Spleen (tissue), 13 donors: Measurements from ENCODE around the gene OGDH. TPM values are rescaled to one million over a fixed set of nuclear protein-coding genes. Genes with fewer than 3 reads are reported as not detected.

Experiments
- DNase-seq: peaks from one replicate; pipeline ENCODE4 v3.0.0-alpha.2; 2020
- H3K27ac ChIP-seq, 8 donors: fragments of 200-600 bp; sonication (generic) in 7 of 8; 1 replicate in 4 of 8; 2 replicates in 4 of 8; pipeline versions ENCODE4 v1.5.0 to v1.8.0; 2016 to 2021; ENCODE audit warnings: inconsistent platforms in 4 of 8, mild to moderate bottlenecking in 4 of 8, moderate library complexity in 1 of 8
- H3K27me3 ChIP-seq, 7 donors: fragments of 200-600 bp; sonication (generic) in 6 of 7; replicated peaks in 1 of 7; 1 replicate in 4 of 7; 2 replicates in 3 of 7; pipeline versions ENCODE4 v1.5.0 to v1.8.0; 2016 to 2021; ENCODE audit warnings: inconsistent platforms in 3 of 7, mild to moderate bottlenecking in 1 of 7
- H3K36me3 ChIP-seq, 6 donors: fragments of 200-600 bp; sonication (generic) in 5 of 6; 1 replicate in 4 of 6; 2 replicates in 2 of 6; pipeline versions ENCODE4 v1.5.0 to v1.8.0; 2016 to 2021; ENCODE audit warnings: inconsistent platforms in 2 of 6
- H3K4me1 ChIP-seq, 6 donors: fragments of 200-600 bp; sonication (generic) in 5 of 6; 1 replicate in 3 of 6; 2 replicates in 3 of 6; pipeline versions ENCODE4 v1.5.0 to v1.8.0; 2016 to 2021; ENCODE audit warnings: inconsistent platforms in 3 of 6
- H3K4me3 ChIP-seq, 8 donors: fragments of 200-600 bp; sonication (generic) in 7 of 8; 1 replicate in 4 of 8; 2 replicates in 4 of 8; pipeline versions ENCODE4 v1.5.0 to v1.8.0; 2016 to 2021; ENCODE audit warnings: inconsistent platforms in 4 of 8, mild to moderate bottlenecking in 4 of 8, moderate library complexity in 2 of 8
- H3K9me3 ChIP-seq, 8 donors: fragments of 200-600 bp; sonication (generic) in 7 of 8; 1 replicate in 4 of 8; 2 replicates in 4 of 8; pipeline versions ENCODE4 v1.5.0 to v1.8.0; 2016 to 2021; ENCODE audit warnings: inconsistent platforms in 4 of 8
- CTCF ChIP-seq, 11 experiments: fragments of 200-600 bp in 7 of 11; fragments of 450-650 bp in 4 of 11; sonication (generic) in 4 of 11; IDR thresholded peaks in 8 of 11; conservative IDR thresholded peaks in 3 of 11; 1 replicate in 7 of 11; 2 replicates in 4 of 11; pipeline versions ENCODE4 v1.4.0 to v1.8.0; 2016 to 2021; ENCODE audit warnings: antibody characterized with exemption in 11 of 11, inconsistent platforms in 4 of 11, mild to moderate bottlenecking in 1 of 11
- POLR2A ChIP-seq, 3 donors: fragments of 450-650 bp; IDR thresholded peaks; one replicate each; pipeline ENCODE4 v1.5.1; 2017; ENCODE audit warnings: antibody characterized with exemption in 3 of 3, mild to moderate bottlenecking in 1 of 3
- POLR2AphosphoS5 ChIP-seq, 3 donors: sonication (generic); formaldehyde crosslinking; IDR thresholded peaks; one replicate each; pipeline ENCODE4 v1.5.1; 2017; ENCODE audit warnings: antibody characterized with exemption in 3 of 3
- WGBS, 5 donors: extraction: QIAGEN DNeasy Blood & Tissue Kit in 3 of 5; methylation state at CpG; one replicate each; pipeline versions ENCODE4 v1.1.5 to v1.1.7; 2013 to 2018; 5-methylcytosine and 5-hydroxymethylcytosine counted together
- intact Hi-C: fragments of 100-400 bp; cut with DNase I; formaldehyde crosslinking; loops from one replicate; pipeline ENCODE4 v1.15.0; 2023; ENCODE audit warnings: low total_unique reads
- long read RNA-seq, 2 donors: transcript quantifications; one replicate each; lab custom pipeline, GENCODE V29; 2026
- polyA plus RNA-seq, 3 donors: library from polyadenylated mRNA; stranded (reverse); fragments of 200-250 nt; gene quantifications; one replicate each; pipeline ENCODE4 v1.2.1, GENCODE V29; 2013
- total RNA-seq, 7 donors: library from RNA; depleted of rRNA in 3 of 7; stranded (reverse); fragments of >200 nt in 3 of 7; fragmentation: NEBNext Ultra II Directional in 4 of 7; extraction: Animal tissue kit (Norgen Biotek cat#: 25700) in 4 of 7; gene quantifications; one replicate each; pipeline versions ENCODE4 v1.1.0 to v1.2.1, GENCODE V29; 2016 to 2021
- donor health status: healthy with polysubstance abuse.
- donor health status: DM: no; HTN: no; CAD: no; lungs with moderate emphysema.
- donor health status: DM: no; HTN: no; CAD: no.
- donor health status: Bipolar disorder and iron deficiency.
- donor health status: healthy.
- donor health status: DM: no; HTN: no; CAD: no.
- donor health status: DM: yes; HTN: yes; CAD: no.

The OGDH gene
- 100 to 1,000 TPM in 2 of 7 donors, 10 to 100 TPM in 5; 78.2 to 120 (median 91.6) TPM for total RNA-seq
- polyA plus RNA-seq, result 10 to 100 TPM; 15.7 to 32.3 (median 15.9) TPM
- long read RNA-seq, donor 1, full-length matches to known transcripts, result 2 of 2 reads
- long read RNA-seq, donor 1, partial matches to known transcripts, result 0 of 2 reads
- long read RNA-seq, donor 1, other reads (novel, unspliced or antisense), result 0 of 2 reads
- long read RNA-seq, donor 2, full-length matches to known transcripts, result 3 of 3 reads
- long read RNA-seq, donor 2, partial matches to known transcripts, result 0 of 3 reads
- long read RNA-seq, donor 2, other reads (novel, unspliced or antisense), result 0 of 3 reads

DNA sequence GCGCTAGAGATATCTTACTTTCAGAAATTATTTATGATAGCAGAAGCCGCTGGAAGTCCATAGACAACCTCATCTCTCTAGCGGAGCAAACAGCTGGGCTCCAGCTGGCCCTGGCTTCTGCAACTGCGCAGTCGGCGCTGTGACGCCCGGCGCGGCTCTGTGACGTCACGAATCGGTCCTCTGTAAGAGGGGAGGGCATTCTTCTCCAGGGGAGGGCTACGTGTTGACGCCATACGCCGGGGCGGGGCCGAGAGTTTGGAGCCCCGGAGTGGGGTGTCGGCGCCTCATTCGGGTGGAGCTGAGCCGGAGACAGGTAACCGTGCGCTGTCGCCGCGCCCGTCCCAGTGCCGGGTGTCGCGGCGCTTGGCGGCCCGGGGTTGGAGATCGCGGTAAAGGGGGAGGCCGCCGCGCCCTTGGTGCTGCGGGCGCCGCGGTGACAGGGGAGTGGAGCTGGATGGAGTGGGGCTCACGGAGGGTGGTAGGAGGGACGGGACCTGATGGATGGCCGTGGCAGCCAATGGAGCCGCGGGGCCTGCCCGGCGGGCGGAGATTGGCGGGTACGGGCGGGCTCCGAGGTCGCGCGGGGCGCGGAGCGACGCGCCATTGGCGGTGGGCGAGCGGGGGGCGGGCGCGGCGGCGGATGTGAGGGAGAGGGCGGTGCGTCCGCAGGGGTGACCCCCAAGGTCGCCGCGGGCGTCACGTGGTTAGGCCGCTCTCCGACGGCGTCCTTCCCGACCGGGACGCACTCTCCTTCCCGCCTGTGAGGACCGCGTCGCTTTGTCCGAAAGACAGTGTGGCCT is at the start of gene OGDH:
Gene OGDH, plus strand, starts transcription at position 287 of the 800 bp plus-strand sequence. CDS start 17,717 bp downstream, outside the sequence.
- no peaks in the 10 kb centered on the region for H3K9me3 ChIP-seq
- H3K36me3 ChIP-seq, result peaks cover 0 to 12% (median 0%) of the 10 kb centered on the region in 6 donors
- peak; percentile 100 for DNase-seq
- H3K4me1 ChIP-seq, result peaks cover 26 to 63% (median 48%) of the 10 kb centered on the region in 6 donors
- TF ChIP-seq CTCF (IDR thresholded peaks at IDR 0.05 in 8 of 11, conservative IDR thresholded peaks at IDR 0.05 in 3 of 11) (peak in 2 of 11 experiments; percentile 5 to 20), POLR2AphosphoS5 (IDR thresholded peaks at IDR 0.05) (peak; percentile 99), POLR2A (IDR thresholded peaks at IDR 0.05) (peak in 2 of 3 donors; percentile 16 to 77)
- intact Hi-C loops, result loop anchor here (10.0 kb wide), 1 partner anchor 138 kb away; the partner anchor contains the start of gene ZMIZ2
- 0 to 1% (median 0%) methylated on average over 41 to 93 of the region's 93 CpGs for WGBS, 5 donors
- H3K27me3 ChIP-seq, result no peaks in the 10 kb centered on the region
- H3K27ac ChIP-seq, result peak within 1 kb of the TSS; percentile 97 to 100 (median 99)
- peak within 1 kb of the TSS; percentile 58 to 86 (median 68) for H3K4me3 ChIP-seq

GRCh38 chr7:44557485-44557884 is 48.9 kb upstream of the OGDH start:
- Histone ChIP-seq H3K27ac (no peak overlapping the region), H3K36me3 (no peaks in the 10 kb centered on the region), H3K4me1 (no peaks in the 10 kb centered on the region), H3K4me3 (no peak overlapping the region), H3K9me3 (no peaks in the 10 kb centered on the region), H3K27me3 (no peaks in the 10 kb centered on the region)
- DNase-seq, result no peak
- WGBS, 5 donors, result 84 to 93% (median 91%) methylated on average over 2 of the region's 2 CpGs
- intact Hi-C loops, result no loop called here
- TF ChIP-seq POLR2AphosphoS5 (IDR thresholded peaks at IDR 0.05) (no peak), POLR2A (IDR thresholded peaks at IDR 0.05) (no peak), CTCF (IDR thresholded peaks at IDR 0.05 in 8 of 11, conservative IDR thresholded peaks at IDR 0.05 in 3 of 11) (no peak)

- Histone ChIP-seq H3K36me3 (peaks cover 0 to 16% (median 10%) of the 10 kb centered on the region in 6 donors), H3K4me1 (no peaks in the 10 kb centered on the region), H3K9me3 (no peaks in the 10 kb centered on the region), H3K27ac (no peak overlapping the region), H3K4me3 (no peak overlapping the region), H3K27me3 (no peaks in the 10 kb centered on the region)
- no peak for TF ChIP-seq CTCF (IDR thresholded peaks at IDR 0.05 in 8 of 11, conservative IDR thresholded peaks at IDR 0.05 in 3 of 11)
- TF ChIP-seq POLR2AphosphoS5 (IDR thresholded peaks at IDR 0.05), result no peak
- no peak for TF ChIP-seq POLR2A (IDR thresholded peaks at IDR 0.05)
- DNase-seq, result peak; percentile 17
- intact Hi-C loops, result no loop called here
- 91 to 100% (median 95%) methylated on average over 4 of the region's 4 CpGs for WGBS, 5 donors
Measured at GRCh38 chr7:44559485-44559884, 46.9 kb upstream of the OGDH start.
